ENCODE results near the gene PTPRN2.

PTPRN2 gene

GRCh38 chr7:157522189-157522588 is 1065.4 kb downstream of the PTPRN2 start:
- DNase-seq, result no peak

GRCh38 chr7:157521752-157522151 is 1065.9 kb downstream of the PTPRN2 start:
- DNase-seq, result no peak

GRCh38 chr7:157521061-157521731 is 1066.4 kb downstream of the PTPRN2 start:
- no peak for DNase-seq

- no peak for DNase-seq
Observed at GRCh38 chr7:157520249-157520648, 1067.4 kb downstream of the PTPRN2 start.

- DNase-seq, result no peak
Observed at GRCh38 chr7:157519798-157520244, 1067.8 kb downstream of the PTPRN2 start.

- DNase-seq, result no peak
Observed at GRCh38 chr7:157519246-157519645, 1068.4 kb downstream of the PTPRN2 start.

GRCh38 chr7:157518514-157519175 is 1069.0 kb downstream of the PTPRN2 start:
- no peak for DNase-seq

GRCh38 chr7:157517782-157518513 is 1069.7 kb downstream of the PTPRN2 start:
- DNase-seq, result no peak

GRCh38 chr7:157516911-157517781 is 1070.5 kb downstream of the PTPRN2 start:
- DNase-seq, result no peak

GRCh38 chr7:157516311-157516710 is 1071.3 kb downstream of the PTPRN2 start:
- DNase-seq, result no peak

GRCh38 chr7:157515342-157516041 is 1072.1 kb downstream of the PTPRN2 start:
- no peak for DNase-seq

GRCh38 chr7:157514746-157515145 is 1072.9 kb downstream of the PTPRN2 start:
- DNase-seq, result no peak

- DNase-seq, result no peak
Observed at GRCh38 chr7:157514306-157514705, 1073.3 kb downstream of the PTPRN2 start.

- no peak for DNase-seq
Observed at GRCh38 chr7:157513682-157514081, 1073.9 kb downstream of the PTPRN2 start.

- no peak for DNase-seq
Observed at GRCh38 chr7:157513162-157513621, 1074.4 kb downstream of the PTPRN2 start.

- DNase-seq, result no peak
Observed at GRCh38 chr7:157509226-157509625, 1078.4 kb downstream of the PTPRN2 start.

GRCh38 chr7:157508477-157508881 is 1079.1 kb downstream of the PTPRN2 start:
- DNase-seq, result no peak

- DNase-seq, result no peak
Observed at GRCh38 chr7:157507987-157508386, 1079.6 kb downstream of the PTPRN2 start.

GRCh38 chr7:157506268-157506667 is 1081.4 kb downstream of the PTPRN2 start:
- DNase-seq, result no peak

GRCh38 chr7:157505646-157506045 is 1082.0 kb downstream of the PTPRN2 start:
- DNase-seq, result no peak

GRCh38 chr7:157503229-157503628 is 1084.4 kb downstream of the PTPRN2 start:
- DNase-seq, result no peak

- no peak for DNase-seq
Observed at GRCh38 chr7:157502701-157503111, 1084.9 kb downstream of the PTPRN2 start.
